Astrocyte (in vitro differentiated cells and primary cell): Measurements from ENCODE around the gene COPS2. TPM values are rescaled to one million over a fixed set of nuclear protein-coding genes. Genes with fewer than 3 reads are reported as not detected.

Source experiments
- DNase-seq: peaks from one replicate; pipeline ENCODE4 v3.0.0-alpha.2; 2010; ENCODE audit warnings: low read depth
- FAIRE-seq: peaks from 2 replicates; lab custom pipeline; 2011; peaks lifted over from hg19 to GRCh38; lab: Jason Lieb, UNC
- H2AFZ ChIP-seq: 2 replicates; pipeline ENCODE4 v1.6.0; 2012; ENCODE audit warnings: low read depth, low read length, inconsistent platforms
- H3K27ac ChIP-seq: 2 replicates; pipeline ENCODE4 v1.5.1; 2011; ENCODE audit warnings: low read depth, low read length, inconsistent platforms
- H3K27me3 ChIP-seq: 2 replicates; pipeline ENCODE4 v1.6.0; 2011; ENCODE audit warnings: low read length, inconsistent platforms; ENCODE audit not compliant: insufficient read depth
- H3K36me3 ChIP-seq: 2 replicates; pipeline ENCODE4 v1.5.1; 2011; ENCODE audit warnings: low read length, inconsistent platforms; ENCODE audit not compliant: insufficient read depth
- H3K4me1 ChIP-seq: 2 replicates; pipeline ENCODE4 v1.5.1; 2011; ENCODE audit warnings: low read length, inconsistent platforms; ENCODE audit not compliant: insufficient read depth
- H3K4me2 ChIP-seq: 2 replicates; pipeline ENCODE4 v1.6.0; 2012; ENCODE audit warnings: low read length, inconsistent platforms
- H3K4me3 ChIP-seq: 2 replicates; pipeline ENCODE4 v1.5.1; 2011; ENCODE audit warnings: low read depth, mild to moderate bottlenecking, low read length, inconsistent platforms; ENCODE audit not compliant: insufficient read depth
- H3K79me2 ChIP-seq: 2 replicates; pipeline ENCODE4 v1.6.0; 2012; ENCODE audit warnings: mild to moderate bottlenecking, low read length, inconsistent platforms; ENCODE audit not compliant: insufficient read depth
- H3K9ac ChIP-seq: 2 replicates; pipeline ENCODE4 v1.6.0; 2012; ENCODE audit warnings: mild to moderate bottlenecking, low read length, inconsistent platforms
- H3K9me3 ChIP-seq: 2 replicates; pipeline ENCODE4 v1.5.1; 2012; ENCODE audit warnings: low read depth, mild to moderate bottlenecking, low read length, inconsistent platforms; ENCODE audit not compliant: insufficient read depth
- H4K20me1 ChIP-seq: 2 replicates; pipeline ENCODE4 v1.6.0; 2012; ENCODE audit warnings: low read length, inconsistent platforms; ENCODE audit not compliant: insufficient read depth
- H3K27ac Mint-ChIP-seq: one replicate; pipeline ENCODE4 v1.8.0; 2021; ENCODE audit warnings: mild to moderate bottlenecking, mixed read lengths; ENCODE audit not compliant: unreplicated experiment
- H3K27me3 Mint-ChIP-seq: one replicate; pipeline ENCODE4 v1.8.0; 2021; ENCODE audit warnings: low read depth, mixed read lengths; ENCODE audit not compliant: unreplicated experiment
- H3K36me3 Mint-ChIP-seq: one replicate; pipeline ENCODE4 v1.8.0; 2021; ENCODE audit warnings: low read depth, mixed read lengths; ENCODE audit not compliant: unreplicated experiment
- H3K4me1 Mint-ChIP-seq: one replicate; pipeline ENCODE4 v1.8.0; 2021; ENCODE audit warnings: low read depth, mixed read lengths; ENCODE audit not compliant: unreplicated experiment
- H3K4me3 Mint-ChIP-seq: one replicate; pipeline ENCODE4 v1.8.0; 2021; ENCODE audit warnings: mild to moderate bottlenecking, moderate library complexity, mixed read lengths; ENCODE audit not compliant: unreplicated experiment
- H3K9me3 Mint-ChIP-seq: one replicate; pipeline ENCODE4 v1.8.0; 2021; ENCODE audit warnings: mild to moderate bottlenecking, mixed read lengths; ENCODE audit not compliant: unreplicated experiment
- CTCF ChIP-seq: IDR thresholded peaks from 2 replicates; pipeline ENCODE4 v1.5.1; 2011; ENCODE audit warnings: low read depth, mild to moderate bottlenecking, inconsistent platforms, low read length, moderate library complexity; ENCODE audit not compliant: insufficient read depth
- EZH2 ChIP-seq: IDR thresholded peaks from 2 replicates; pipeline ENCODE4 v1.6.1; 2012; ENCODE audit warnings: mild to moderate bottlenecking, low read length, inconsistent platforms; ENCODE audit not compliant: insufficient read depth
- total RNA-seq: library from RNA; stranded (reverse); gene quantifications from 2 replicates; pipeline ENCODE4 v1.2.1, GENCODE V29; 2021

COPS2 gene
- total RNA-seq, 1 donor from 2014 or later, result 94.3 TPM

- H3K4me1 Mint-ChIP-seq, result peaks cover 5% of the 10 kb centered on the region
- no peak overlapping the region for H2AFZ ChIP-seq
- DNase-seq (no peak), FAIRE-seq (no peak)
- H3K79me2 ChIP-seq, result peaks cover 36% of the 10 kb centered on the region
- H3K27ac ChIP-seq, result no peak overlapping the region
- no peaks in the 10 kb centered on the region for H3K27me3 Mint-ChIP-seq
- no peak overlapping the region for H3K4me2 ChIP-seq
- H3K4me1 ChIP-seq, result peaks cover 6% of the 10 kb centered on the region
- no peak overlapping the region for H3K9ac ChIP-seq
- no peaks in the 10 kb centered on the region for H4K20me1 ChIP-seq
- no peak overlapping the region for H3K4me3 ChIP-seq
- H3K4me3 Mint-ChIP-seq, result no peak overlapping the region
- no peaks in the 10 kb centered on the region for H3K27me3 ChIP-seq
- H3K9me3 Mint-ChIP-seq, result no peaks in the 10 kb centered on the region
- no peak overlapping the region for H3K27ac Mint-ChIP-seq
- TF ChIP-seq EZH2 (no peak), CTCF (no peak)
- H3K36me3 ChIP-seq, result no peaks in the 10 kb centered on the region
- no peaks in the 10 kb centered on the region for H3K36me3 Mint-ChIP-seq
- H3K9me3 ChIP-seq, result no peaks in the 10 kb centered on the region
Measured at GRCh38 chr15:49168016-49168415, 12.6 kb upstream of the COPS2 start.

GRCh38 chr15:49164865-49165264 is 9.5 kb upstream of the COPS2 start:
- no peak for FAIRE-seq
- H3K27me3 Mint-ChIP-seq, result no peaks in the 10 kb centered on the region

More at GRCh38 chr15:49164865-49165264, 9.5 kb upstream of the COPS2 start:
- Mint-ChIP-seq H3K27ac (no peak overlapping the region), H3K9me3 (no peaks in the 10 kb centered on the region), H3K4me3 (no peak overlapping the region), H3K36me3 (peaks cover 4% of the 10 kb centered on the region), H3K4me1 (no peaks in the 10 kb centered on the region)
- H3K27ac ChIP-seq, result no peak overlapping the region
- no peaks in the 10 kb centered on the region for H3K27me3 ChIP-seq
- no peaks in the 10 kb centered on the region for H4K20me1 ChIP-seq
- TF ChIP-seq CTCF (no peak), EZH2 (no peak)
- H3K9me3 ChIP-seq, result no peaks in the 10 kb centered on the region
- peaks cover 31% of the 10 kb centered on the region for H3K79me2 ChIP-seq
- H3K9ac ChIP-seq, result no peak overlapping the region
- no peak overlapping the region for H3K4me3 ChIP-seq
- no peak overlapping the region for H2AFZ ChIP-seq
- H3K4me1 ChIP-seq, result peaks cover 2% of the 10 kb centered on the region
- H3K36me3 ChIP-seq, result no peaks in the 10 kb centered on the region
- no peak for DNase-seq
- H3K4me2 ChIP-seq, result no peak overlapping the region
